WTC11 (cell line): ENCODE data around the gene CTNND2. TPM values are rescaled to one million over a fixed set of nuclear protein-coding genes. Genes with fewer than 3 reads are reported as not detected.

ENCODE experiments used
- ATAC-seq: fragments of 200-7000 bp; cut with Tn5 transposase; 2 replicates; pipeline ENCODE4 v1.10.0; 2021; ENCODE audit warnings: mild to moderate bottlenecking, moderate library complexity
- CTCF ChIA-PET: fragments of 300-600 bp; sonication (Branson Sonifier 250); formaldehyde crosslinking; loops from one replicate; lab custom pipeline; 2021; ENCODE audit warnings: antibody characterized with exemption; lab: Charles Lee
- POLR2A ChIA-PET: fragments of 350-600 bp; sonication (Branson Sonifier 250); formaldehyde crosslinking; loops from one replicate; lab custom pipeline; 2021; ENCODE audit warnings: antibody characterized with exemption; lab: Charles Lee
- DNase-seq: peaks from one replicate; pipeline ENCODE4 v3.0.0; 2021; ENCODE audit warnings: low spot score
- H3K27ac Mint-ChIP-seq: 2 replicates; pipeline ENCODE4 v1.8.0; 2021; ENCODE audit warnings: mixed read lengths
- H3K27me3 Mint-ChIP-seq: 2 replicates; pipeline ENCODE4 v1.8.0; 2021; ENCODE audit warnings: low read depth, mild to moderate bottlenecking, moderate library complexity, mixed read lengths
- H3K36me3 Mint-ChIP-seq: 2 replicates; pipeline ENCODE4 v1.8.0; 2021; ENCODE audit warnings: mixed read lengths
- H3K4me1 Mint-ChIP-seq: 2 replicates; pipeline ENCODE4 v1.8.0; 2022; ENCODE audit warnings: mixed read lengths
- H3K4me3 Mint-ChIP-seq: 2 replicates; pipeline ENCODE4 v1.8.0; 2021; ENCODE audit warnings: mild to moderate bottlenecking, moderate library complexity, mixed read lengths
- H3K9me3 Mint-ChIP-seq: 2 replicates; pipeline ENCODE4 v1.8.0; 2021; ENCODE audit warnings: mixed read lengths
- ARID4B ChIP-seq: sonication (generic); formaldehyde crosslinking; IDR thresholded peaks from 2 replicates; pipeline ENCODE4 v1.8.0; 2023; ENCODE audit warnings: missing genetic modification reagents, mild to moderate bottlenecking, borderline replicate concordance
- ATF1 ChIP-seq: sonication (generic); formaldehyde crosslinking; IDR thresholded peaks from 2 replicates; pipeline ENCODE4 v1.8.1; 2023; ENCODE audit warnings: mild to moderate bottlenecking, moderate library complexity, missing genetic modification reagents
- ATF6 ChIP-seq: sonication (generic); formaldehyde crosslinking; IDR thresholded peaks from 2 replicates; pipeline ENCODE4 v1.8.1; 2023; ENCODE audit warnings: mild to moderate bottlenecking, missing genetic modification reagents
- ETV6 ChIP-seq: sonication (generic); formaldehyde crosslinking; IDR thresholded peaks from 2 replicates; pipeline ENCODE4 v1.8.1; 2022; ENCODE audit warnings: mild to moderate bottlenecking, missing genetic modification reagents
- FOXJ3 ChIP-seq: sonication (generic); formaldehyde crosslinking; IDR thresholded peaks from 2 replicates; pipeline ENCODE4 v1.9.0; 2021; ENCODE audit warnings: missing genetic modification reagents, mild to moderate bottlenecking, borderline replicate concordance
- FOXP1 ChIP-seq: sonication (generic); formaldehyde crosslinking; IDR thresholded peaks from 2 replicates; pipeline ENCODE4 v1.8.0; 2022; ENCODE audit warnings: missing genetic modification reagents, mild to moderate bottlenecking, moderate library complexity, borderline replicate concordance
- IRF2 ChIP-seq: sonication (generic); formaldehyde crosslinking; IDR thresholded peaks from 2 replicates; pipeline ENCODE4 v1.8.0; 2022; ENCODE audit warnings: low read depth, missing genetic modification reagents, borderline replicate concordance
- JAZF1 ChIP-seq: fragments of 250-450 bp; sonication (Bioruptor Pico); IDR thresholded peaks from 2 replicates; pipeline ENCODE4 v1.9.0; 2021; ENCODE audit warnings: moderate library complexity, mild to moderate bottlenecking, inconsistent platforms
- JUN ChIP-seq: sonication (generic); formaldehyde crosslinking; IDR thresholded peaks from 2 replicates; pipeline ENCODE4 v1.8.0; 2023; ENCODE audit warnings: mild to moderate bottlenecking, missing genetic modification reagents
- KAT7 ChIP-seq: sonication (generic); formaldehyde crosslinking; IDR thresholded peaks from 2 replicates; pipeline ENCODE4 v1.8.1; 2023; ENCODE audit warnings: missing genetic modification reagents, mild to moderate bottlenecking, borderline replicate concordance
- NFATC4 ChIP-seq: fragments of 250-450 bp; sonication (Bioruptor Pico); IDR thresholded peaks from 2 replicates; pipeline ENCODE4 v1.9.0; 2021; ENCODE audit warnings: mild to moderate bottlenecking
- NFYB ChIP-seq: sonication (generic); formaldehyde crosslinking; conservative IDR thresholded peaks from 2 replicates; pipeline ENCODE4 v1.8.0; 2022; ENCODE audit warnings: low read depth, missing genetic modification reagents
- NR3C1 ChIP-seq: sonication (generic); formaldehyde crosslinking; conservative IDR thresholded peaks from 2 replicates; pipeline ENCODE4 v1.8.1; 2023; ENCODE audit warnings: low read depth, mild to moderate bottlenecking, missing genetic modification reagents
- PRDM15 ChIP-seq: sonication (generic); formaldehyde crosslinking; IDR thresholded peaks from 2 replicates; pipeline ENCODE4 v1.8.0; 2022; ENCODE audit warnings: missing genetic modification reagents
- ZBTB43 ChIP-seq: sonication (generic); formaldehyde crosslinking; IDR thresholded peaks from 2 replicates; pipeline ENCODE4 v1.8.1; 2023; ENCODE audit warnings: mild to moderate bottlenecking, missing genetic modification reagents
- ZMAT4 ChIP-seq: fragments of 250-450 bp; sonication (Bioruptor Pico); IDR thresholded peaks from 2 replicates; pipeline ENCODE4 v1.9.0; 2021; ENCODE audit warnings: mild to moderate bottlenecking
- ZNF263 ChIP-seq: sonication (generic); formaldehyde crosslinking; IDR thresholded peaks from 2 replicates; pipeline ENCODE4 v1.8.1; 2022; ENCODE audit warnings: low read depth, mild to moderate bottlenecking, moderate library complexity, missing genetic modification reagents
- ZNF512 ChIP-seq: sonication (generic); formaldehyde crosslinking; IDR thresholded peaks from 2 replicates; pipeline ENCODE4 v1.8.1; 2022; ENCODE audit warnings: missing genetic modification reagents, borderline replicate concordance
- total RNA-seq: library from RNA; stranded (reverse); gene quantifications from 3 replicates; pipeline ENCODE4 v1.2.3, GENCODE V29; 2021

Gene CTNND2
- total RNA-seq, 1 experiment from 2014 or later: 11.9 TPM

GRCh38 chr5:11815916-11816315, 88.3 kb downstream of the CTNND2 start (continued):
- TF ChIP-seq ARID4B (CRISPR knock-in tag) (no peak), NFYB (CRISPR knock-in tag) (no peak), ATF6 (no peak), PRDM15 (no peak)
- TF ChIP-seq, all 79 proteins: peak for 0

GRCh38 chr5:11815481-11815880, 88.8 kb downstream of the CTNND2 start:
- Mint-ChIP-seq H3K27ac (no peak overlapping the region), H3K4me1 (peaks cover 12% of the 10 kb centered on the region), H3K36me3 (no peaks in the 10 kb centered on the region), H3K9me3 (no peaks in the 10 kb centered on the region), H3K4me3 (no peak overlapping the region), H3K27me3 (no peaks in the 10 kb centered on the region)
- TF ChIP-seq IRF2 (CRISPR knock-in tag) (no peak), ZBTB43 (CRISPR knock-in tag) (no peak), ATF1 (CRISPR knock-in tag) (no peak), ETV6 (no peak), ZMAT4 (CRISPR knock-in tag) (no peak), ATF6 (no peak), NR3C1 (CRISPR knock-in tag) (no peak), JAZF1 (CRISPR knock-in tag) (no peak), ZNF512 (CRISPR knock-in tag) (no peak), NFATC4 (CRISPR knock-in tag) (no peak), FOXP1 (CRISPR knock-in tag) (no peak), JUN (no peak), FOXJ3 (CRISPR knock-in tag) (no peak), KAT7 (CRISPR knock-in tag) (no peak), ZNF263 (no peak)
- no peak for DNase-seq
- CTCF ChIA-PET: no interaction called here
- no peak for ATAC-seq
- POLR2A ChIA-PET: no interaction called here
